GM18870 (cell line): ENCODE measurements around the gene DRC3.
"Not testable (repeated sequence)": the region's sequence is repeated elsewhere in the genome, so short reads cannot be mapped to it uniquely, and the experiment has no call there.

Experiments used
- ATAC-seq: cut with Tn5 transposase; IDR thresholded peaks from one replicate; pipeline ENCODE4 v1.9.1; 2021; ENCODE audit warnings: moderate library complexity; ENCODE audit not compliant: unreplicated experiment

The DRC3 gene, protein sequence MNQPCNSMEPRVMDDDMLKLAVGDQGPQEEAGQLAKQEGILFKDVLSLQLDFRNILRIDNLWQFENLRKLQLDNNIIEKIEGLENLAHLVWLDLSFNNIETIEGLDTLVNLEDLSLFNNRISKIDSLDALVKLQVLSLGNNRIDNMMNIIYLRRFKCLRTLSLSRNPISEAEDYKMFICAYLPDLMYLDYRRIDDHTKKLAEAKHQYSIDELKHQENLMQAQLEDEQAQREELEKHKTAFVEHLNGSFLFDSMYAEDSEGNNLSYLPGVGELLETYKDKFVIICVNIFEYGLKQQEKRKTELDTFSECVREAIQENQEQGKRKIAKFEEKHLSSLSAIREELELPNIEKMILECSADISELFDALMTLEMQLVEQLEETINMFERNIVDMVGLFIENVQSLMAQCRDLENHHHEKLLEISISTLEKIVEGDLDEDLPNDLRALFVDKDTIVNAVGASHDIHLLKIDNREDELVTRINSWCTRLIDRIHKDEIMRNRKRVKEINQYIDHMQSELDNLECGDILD

DNA sequence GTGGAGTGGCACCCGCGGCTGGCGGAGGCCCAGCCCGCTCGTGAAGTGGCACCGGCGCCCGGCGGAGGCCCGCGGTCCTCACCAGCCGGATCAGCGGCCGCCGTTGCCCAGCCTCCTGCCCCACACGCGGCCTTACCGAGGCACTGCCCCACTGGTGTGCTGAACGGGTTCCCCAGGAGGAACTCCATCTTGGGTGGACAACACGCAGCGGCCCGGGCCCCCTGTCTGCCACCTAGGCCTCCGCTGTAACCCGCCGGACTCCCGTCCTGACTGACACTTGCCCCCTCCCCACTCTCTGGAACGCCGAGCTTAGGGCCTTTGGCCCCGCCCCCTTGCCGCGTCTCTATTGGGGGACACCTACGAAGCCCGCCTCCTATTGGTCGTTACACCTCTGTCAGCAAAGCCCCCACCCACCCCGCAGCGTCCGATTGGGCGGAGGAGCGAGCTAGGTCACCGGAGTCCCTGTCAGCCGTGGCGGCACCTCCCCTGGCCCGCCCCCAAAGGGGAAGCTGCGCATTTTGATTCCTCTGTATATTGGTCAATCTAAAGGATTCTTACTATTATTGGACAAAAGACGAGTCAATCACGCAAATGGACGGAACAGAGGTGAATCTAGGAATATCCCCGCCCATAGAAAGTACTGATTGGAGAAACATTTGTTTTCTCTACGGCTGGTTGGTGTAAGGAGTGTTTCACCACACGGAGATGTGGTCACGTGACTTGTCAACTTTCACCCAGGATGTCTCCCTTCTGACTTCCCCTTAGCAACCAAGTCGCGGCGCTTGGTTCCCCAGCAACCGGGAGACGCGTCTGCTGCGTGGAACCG lies at the start of gene DRC3, which contains the start of gene TOM1L2:
Gene DRC3 (plus strand): TSS at position 737 of the 826 bp plus-strand sequence. CDS start 4,737 bp downstream, outside the sequence.
Gene TOM1L2 (minus strand): TSS at position 275 of the 826 bp plus-strand sequence. CDS start 87 bp downstream, at position 188.
- peak; percentile 93 for ATAC-seq

DNA sequence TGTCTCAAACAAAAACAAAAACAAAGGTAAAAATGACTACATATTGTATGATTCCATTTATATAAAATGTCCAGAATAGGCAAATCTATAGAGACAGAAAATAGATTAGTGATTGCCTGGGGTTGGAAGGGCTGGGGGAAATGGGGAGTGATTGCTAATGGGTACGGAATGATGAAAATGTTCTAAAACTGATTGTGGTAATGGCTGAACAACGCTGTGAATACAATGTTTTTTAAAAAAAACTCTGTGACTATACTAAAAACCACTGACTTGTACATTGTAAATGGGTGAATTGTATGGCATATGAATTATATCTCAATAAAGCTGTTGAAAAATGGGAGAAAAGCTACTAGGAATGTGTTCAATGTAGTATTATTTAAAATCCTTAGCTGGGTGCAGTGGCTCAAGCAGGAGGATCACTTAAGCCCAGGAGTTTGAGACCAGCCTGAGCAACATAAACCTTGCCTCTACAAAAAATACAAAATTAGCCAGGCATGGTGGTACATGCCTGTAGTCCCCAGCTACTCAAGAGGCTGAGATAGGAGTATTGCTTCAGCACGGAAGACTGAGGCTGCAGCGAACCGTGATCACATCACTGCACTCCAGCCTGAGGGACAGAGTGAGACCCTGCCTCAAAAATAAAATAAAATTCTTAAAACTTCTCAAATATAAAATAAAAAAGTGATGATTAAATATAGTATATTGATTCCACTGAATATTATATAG lies 48.4 kb upstream of the DRC3 start:
- ATAC-seq, result no peak

GRCh38 chr17:17924857-17925250 lies 47.8 kb upstream of the DRC3 start:
- no peak for ATAC-seq

DNA sequence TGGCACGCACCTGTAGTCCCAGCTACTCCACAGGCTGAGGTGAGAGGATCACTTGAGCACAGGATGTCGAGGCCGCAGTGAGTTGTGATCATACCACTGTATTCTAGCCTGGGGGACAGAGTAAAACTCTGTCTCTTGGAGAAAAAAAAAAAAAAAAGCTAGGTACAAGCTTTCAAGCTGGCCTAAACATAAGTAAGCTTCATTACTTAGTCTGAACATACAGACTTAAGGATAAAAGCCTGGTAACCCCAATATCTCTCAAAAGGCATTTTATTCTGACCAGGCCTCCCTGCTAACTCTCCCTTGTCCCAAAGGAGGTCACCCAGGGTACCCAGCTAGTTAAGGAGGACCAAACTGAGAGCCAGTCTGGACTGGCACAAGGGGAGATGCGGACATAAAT lies 46.6 kb upstream of the DRC3 start:
- no peak for ATAC-seq

GRCh38 chr17:17926840-17927449 lies 45.7 kb upstream of the DRC3 start:
- ATAC-seq, result no peak

DNA sequence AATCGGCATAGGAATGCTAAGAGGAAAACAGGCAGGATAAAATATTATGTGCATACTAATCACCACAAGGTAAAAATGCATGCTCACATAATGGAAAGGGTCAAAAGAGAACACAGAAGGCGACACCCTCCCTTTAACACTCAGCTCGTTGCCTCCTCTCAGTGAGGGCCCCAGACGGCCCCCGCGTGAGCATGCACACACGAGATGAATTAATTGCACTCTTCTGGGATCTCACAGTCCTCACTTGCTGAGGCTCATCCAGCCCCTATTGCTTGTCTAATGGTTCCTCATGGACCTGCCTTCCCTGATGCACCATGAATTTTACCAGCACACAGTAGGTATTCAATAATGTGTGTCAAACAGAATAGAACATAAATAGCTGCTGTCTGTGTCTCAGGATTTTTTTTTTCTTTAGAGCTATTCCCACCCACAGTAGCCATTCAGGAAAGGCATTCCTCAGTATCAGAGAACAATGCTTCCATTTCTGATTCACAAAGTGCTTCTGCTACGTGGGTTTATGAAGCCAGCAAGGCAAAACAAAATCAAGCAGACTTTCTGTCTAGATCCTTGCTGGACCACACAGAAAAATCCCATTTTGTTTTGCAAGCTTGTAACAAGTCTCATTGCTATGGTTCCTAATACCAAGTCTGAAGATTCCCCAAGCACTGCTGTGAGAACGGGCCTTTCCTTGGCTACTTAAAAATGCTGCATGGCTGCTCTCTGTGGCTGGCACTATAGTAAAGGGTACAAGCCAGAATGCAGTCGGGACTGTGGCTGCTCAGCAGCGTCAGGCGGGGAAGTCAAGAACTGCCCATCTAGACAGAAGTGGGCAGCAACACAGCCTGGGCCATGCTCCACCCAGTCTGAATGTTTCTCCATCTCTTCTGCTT lies 44.0 kb upstream of the DRC3 start:
- no peak for ATAC-seq

GRCh38 chr17:17929655-17930380 lies 42.8 kb upstream of the DRC3 start:
- no peak for ATAC-seq

DNA sequence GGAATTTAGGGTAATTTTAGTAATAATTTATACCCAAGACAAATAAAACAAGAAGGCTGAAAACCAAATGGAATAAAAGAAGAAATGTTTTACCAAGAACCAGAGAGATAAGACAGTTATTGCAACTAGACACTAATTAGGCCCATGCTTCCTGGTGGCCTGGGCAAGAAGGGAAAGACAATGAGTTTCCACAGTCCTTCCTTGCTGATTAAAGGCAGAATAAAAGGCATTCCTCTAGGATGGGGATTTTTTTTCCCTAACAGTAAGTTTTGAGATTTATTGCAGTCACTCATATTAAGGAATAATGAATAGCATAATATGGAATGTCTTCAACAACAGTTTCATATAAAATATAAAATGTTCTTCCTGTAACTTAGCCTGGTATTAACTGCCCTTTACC lies 42.0 kb upstream of the DRC3 start:
- no peak for ATAC-seq

DNA sequence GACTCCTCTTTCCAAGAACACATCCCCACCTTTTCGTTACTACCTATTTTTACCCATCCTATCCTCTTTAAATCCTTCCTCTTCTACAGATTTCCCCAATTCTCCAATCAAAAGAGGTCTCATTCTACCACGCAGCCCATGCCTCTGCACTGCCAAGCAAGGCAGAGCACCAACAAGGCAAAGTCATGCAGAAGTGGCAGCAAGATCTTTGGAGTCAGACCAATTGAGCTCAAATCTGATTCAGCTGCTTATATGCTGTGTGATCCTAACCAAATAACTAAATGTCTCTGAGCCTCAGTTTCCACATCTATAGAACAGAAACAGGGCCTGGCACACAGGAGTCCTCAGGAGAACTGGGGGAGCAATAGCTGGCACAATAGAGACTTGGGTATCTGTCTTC lies 41.5 kb upstream of the DRC3 start:
- no peak for ATAC-seq

- ATAC-seq, result no peak
Measured at GRCh38 chr17:17933775-17934174, 38.9 kb upstream of the DRC3 start.

GRCh38 chr17:17934214-17934613 lies 38.4 kb upstream of the DRC3 start:
- ATAC-seq, result no peak

- no peak for ATAC-seq
Measured at GRCh38 chr17:17934806-17935205, 37.9 kb upstream of the DRC3 start.

GRCh38 chr17:17935321-17936271 lies 37.1 kb upstream of the DRC3 start:
- ATAC-seq, result no peak

DNA sequence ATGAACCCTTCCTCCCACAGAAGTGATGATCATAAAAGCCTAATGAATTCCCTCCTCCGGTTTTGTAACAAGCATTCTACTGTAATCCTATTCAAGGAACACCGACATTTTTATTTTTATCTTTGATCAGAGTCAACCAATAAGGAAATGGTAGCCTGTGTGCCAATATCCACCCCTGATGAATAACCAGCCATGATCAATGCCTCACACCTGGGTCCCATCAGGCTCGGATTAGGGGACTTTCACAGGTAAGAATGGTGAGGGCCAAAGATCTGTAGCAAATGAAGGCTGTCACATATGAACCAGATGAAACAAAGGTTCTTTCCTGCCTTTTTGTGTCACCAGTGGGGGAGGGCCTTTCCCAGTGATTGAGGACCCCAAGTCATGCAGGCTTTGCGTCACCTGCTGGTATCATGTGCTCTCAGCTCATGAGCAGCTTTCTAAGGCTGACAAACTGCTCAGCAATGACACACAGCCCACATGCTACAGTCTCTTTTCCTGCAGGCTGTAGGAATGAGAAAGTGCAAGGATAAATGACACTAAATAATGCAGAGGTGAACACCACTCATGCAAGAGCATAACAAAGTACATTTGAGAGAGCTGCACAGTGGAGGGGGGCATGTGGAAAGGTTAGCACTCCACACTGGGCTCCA lies 35.3 kb upstream of the DRC3 start:
- no peak for ATAC-seq

- ATAC-seq, result no peak
Measured at GRCh38 chr17:17937958-17938357, 34.7 kb upstream of the DRC3 start.

GRCh38 chr17:17938388-17939107 lies 34.1 kb upstream of the DRC3 start:
- no peak for ATAC-seq

DNA sequence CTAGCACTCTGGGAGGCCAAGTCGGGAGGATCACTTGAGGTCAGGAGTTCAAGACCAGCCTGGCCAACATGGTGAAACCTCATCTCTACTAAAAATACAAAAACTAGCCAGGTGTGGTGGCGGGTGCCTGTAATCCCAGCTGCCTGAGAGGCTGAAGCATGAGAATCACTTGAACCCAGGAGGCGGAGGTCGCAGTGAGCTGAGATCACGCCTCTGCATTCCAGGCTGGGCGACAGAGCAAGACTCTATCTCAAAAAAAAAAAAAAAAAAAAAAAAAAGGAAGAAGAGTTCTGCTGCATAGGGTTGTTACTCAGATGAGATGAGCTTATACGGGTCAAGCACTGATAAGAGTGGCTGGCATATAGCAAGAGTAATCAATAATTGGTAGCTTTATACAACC lies 32.7 kb upstream of the DRC3 start:
- not testable (repeated sequence) for ATAC-seq
